HFFc6 (cell line): ENCODE results near the gene LST1. TPM values are rescaled to one million over a fixed set of nuclear protein-coding genes. Genes with fewer than 3 reads are reported as not detected.

Source experiments
- DNase-seq: peaks from one replicate; pipeline ENCODE4 v3.0.0-alpha.2; 2018
- H3K27ac Mint-ChIP-seq: 2 replicates; pipeline ENCODE4 v1.8.0; 2020; ENCODE audit warnings: mild to moderate bottlenecking, mixed read lengths
- H3K27me3 Mint-ChIP-seq: 2 replicates; pipeline ENCODE4 v1.8.0; 2021; ENCODE audit warnings: mild to moderate bottlenecking, moderate library complexity, mixed read lengths; ENCODE audit not compliant: insufficient read depth
- H3K36me3 Mint-ChIP-seq: 2 replicates; pipeline ENCODE4 v1.8.0; 2021; ENCODE audit warnings: low read depth, mixed read lengths
- H3K4me1 Mint-ChIP-seq: 2 replicates; pipeline ENCODE4 v1.8.0; 2020; ENCODE audit warnings: low read depth, mixed read lengths
- H3K4me3 Mint-ChIP-seq: 2 replicates; pipeline ENCODE4 v1.8.0; 2020; ENCODE audit warnings: mild to moderate bottlenecking, moderate library complexity, mixed read lengths
- H3K9me3 Mint-ChIP-seq: 2 replicates; pipeline ENCODE4 v1.8.0; 2020; ENCODE audit warnings: mild to moderate bottlenecking, mixed read lengths
- CTCF ChIP-seq: fragments of 200-600 bp; sonication (generic); IDR thresholded peaks from 2 replicates; pipeline ENCODE4 v1.5.0; 2021; ENCODE audit warnings: antibody characterized with exemption, mild to moderate bottlenecking
- microRNA-seq: library from miRNA; unstranded; fragments of <30 nt; microRNA quantifications from one replicate; pipeline ENCODE4, GENCODE V29; 2019
- total RNA-seq, 6 experiments: library from RNA; stranded (reverse); fragmentation: NEBNext Ultra II Directional; extraction: Animal tissue kit (Norgen Biotek cat#: 25700); gene quantifications; 2 replicates in 1 of 6; 3 replicates in 5 of 6; pipeline ENCODE4 v1.2.3, GENCODE V29; 2021

Gene LST1
- total RNA-seq, 6 experiments from 2014 or later, result not detected

- Mint-ChIP-seq H3K36me3 (peaks cover 57% of the 10 kb centered on the region), H3K4me3 (peak overlapping the region; percentile 13; the same call in 1 of the 2 replicates), H3K4me1 (peaks cover 46% of the 10 kb centered on the region), H3K27ac (peak overlapping the region; percentile 90), H3K9me3 (no peaks in the 10 kb centered on the region), H3K27me3 (peaks cover 5% of the 10 kb centered on the region)
- no peak for DNase-seq
- no peak for TF ChIP-seq CTCF
Observed at GRCh38 chr6:31632279-31632946, 46.3 kb downstream of the LST1 start.

GRCh38 chr6:31633447-31633846 lies 47.4 kb downstream of the LST1 start:
- H3K9me3 Mint-ChIP-seq, result no peaks in the 10 kb centered on the region
- H3K4me1 Mint-ChIP-seq, result peaks cover 52% of the 10 kb centered on the region
- DNase-seq, result no peak
- H3K4me3 Mint-ChIP-seq, result no peak overlapping the region
- H3K36me3 Mint-ChIP-seq, result peaks cover 54% of the 10 kb centered on the region
- TF ChIP-seq CTCF, result no peak
- H3K27me3 Mint-ChIP-seq, result peaks cover 1% of the 10 kb centered on the region
- peak overlapping the region; percentile 90 for H3K27ac Mint-ChIP-seq

GRCh38 chr6:31634131-31634530 lies 48.1 kb downstream of the LST1 start:
- Mint-ChIP-seq H3K4me3 (peak overlapping the region; percentile 38), H3K36me3 (peaks cover 53% of the 10 kb centered on the region), H3K4me1 (peaks cover 58% of the 10 kb centered on the region), H3K27ac (peak overlapping the region; percentile 90), H3K27me3 (peaks cover 5% of the 10 kb centered on the region), H3K9me3 (no peaks in the 10 kb centered on the region)
- no peak for TF ChIP-seq CTCF
- DNase-seq, result peak; percentile 45

GRCh38 chr6:31634969-31635575 lies 49.0 kb downstream of the LST1 start:
- TF ChIP-seq CTCF, result no peak
- H3K27me3 Mint-ChIP-seq, result peaks cover 7% of the 10 kb centered on the region
- peak overlapping the region; percentile 90 for H3K27ac Mint-ChIP-seq
- H3K4me1 Mint-ChIP-seq, result peaks cover 67% of the 10 kb centered on the region
- DNase-seq, result no peak
- H3K36me3 Mint-ChIP-seq, result peaks cover 54% of the 10 kb centered on the region
- H3K9me3 Mint-ChIP-seq, result no peaks in the 10 kb centered on the region
- no peak overlapping the region for H3K4me3 Mint-ChIP-seq

GRCh38 chr6:31636698-31637596 lies 50.9 kb downstream of the LST1 start:
- Mint-ChIP-seq H3K4me3 (no peak overlapping the region), H3K27me3 (peaks cover 7% of the 10 kb centered on the region), H3K9me3 (no peaks in the 10 kb centered on the region), H3K27ac (peak overlapping the region; percentile 76), H3K4me1 (peaks cover 72% of the 10 kb centered on the region), H3K36me3 (peaks cover 54% of the 10 kb centered on the region)
- no peak for TF ChIP-seq CTCF
- DNase-seq, result no peak

Small RNA genes lying within 50 kb of the gene (microRNA-seq; reads per million reads assigned to microRNA genes)
- not detected for gene MIR6832

Other genes starting within 250 kb of the LST1 start
- 100 to 1,000 TPM in 4 of 6 experiments, 10 to 100 TPM in 2; 74.1 to 178 (median 162) TPM for gene HLA-B, start 229.1 kb upstream of the LST1 start, total RNA-seq
- 10 to 100 TPM; 14.7 to 24.0 (median 17.7) TPM for gene MICA, start 182.7 kb upstream of the LST1 start, total RNA-seq
- 10 to 100 TPM; 16.0 to 26.0 (median 22.6) TPM for gene MICB, start 88.1 kb upstream of the LST1 start, total RNA-seq
- not detected for gene MCCD1, start 57.3 kb upstream of the LST1 start, total RNA-seq
- gene DDX39B, start 44.3 kb upstream of the LST1 start, total RNA-seq, result 100 to 1,000 TPM; 312 to 380 (median 358) TPM
- gene ATP6V1G2, start 39.7 kb upstream of the LST1 start, total RNA-seq, result 1 to 10 TPM; 2.9 to 4.1 (median 3.2) TPM
- 10 to 100 TPM; 11.8 to 15.9 (median 13.6) TPM for gene NFKBIL1, start 38.7 kb upstream of the LST1 start, total RNA-seq
- gene LTA, start 14.0 kb upstream of the LST1 start, total RNA-seq, result not detected
- under 1 TPM; 0.12 to 0.41 (median 0.23) TPM for gene TNF, start 10.7 kb upstream of the LST1 start, total RNA-seq
- gene LTB, start 3.9 kb upstream of the LST1 start, total RNA-seq, result under 1 TPM in 1 of 6 experiments, not detected in 5; 0.38 TPM
- gene NCR3, start 6.7 kb downstream of the LST1 start, total RNA-seq, result not detected
- gene AIF1, start 29.0 kb downstream of the LST1 start, total RNA-seq, result not detected
- gene PRRC2A, start 34.4 kb downstream of the LST1 start, total RNA-seq, result 100 to 1,000 TPM; 216 to 259 (median 231) TPM
- gene BAG6, start 66.4 kb downstream of the LST1 start, total RNA-seq, result 100 to 1,000 TPM; 247 to 273 (median 262) TPM
- gene APOM, start 69.6 kb downstream of the LST1 start, total RNA-seq, result 1 to 10 TPM; 2.4 to 4.3 (median 2.8) TPM
- gene C6orf47, start 74.5 kb downstream of the LST1 start, total RNA-seq, result 10 to 100 TPM; 13.4 to 16.2 (median 14.9) TPM
- 10 to 100 TPM; 11.6 to 14.9 (median 13.0) TPM for gene GPANK1, start 78.7 kb downstream of the LST1 start, total RNA-seq
- 100 to 1,000 TPM; 200 to 255 (median 225) TPM for gene CSNK2B, start 79.8 kb downstream of the LST1 start, total RNA-seq
- 1 to 10 TPM; 4.6 to 6.0 (median 5.3) TPM for gene LY6G5B, start 83.7 kb downstream of the LST1 start, total RNA-seq
- gene LY6G5C, start 94.8 kb downstream of the LST1 start, total RNA-seq, result 1 to 10 TPM; 2.2 to 2.9 (median 2.8) TPM
- 10 to 100 TPM; 27.4 to 39.6 (median 32.0) TPM for gene ABHD16A, start 117.0 kb downstream of the LST1 start, total RNA-seq
- gene LY6G6F, start 120.6 kb downstream of the LST1 start, total RNA-seq, result not detected
- not detected for gene LY6G6D, start 129.1 kb downstream of the LST1 start, total RNA-seq
- not detected for gene LY6G6C, start 135.5 kb downstream of the LST1 start, total RNA-seq
- not detected for gene MPIG6B, start 137.1 kb downstream of the LST1 start, total RNA-seq
- 10 to 100 TPM; 44.0 to 47.8 (median 46.0) TPM for gene DDAH2, start 143.0 kb downstream of the LST1 start, total RNA-seq
- gene CLIC1, start 150.3 kb downstream of the LST1 start, total RNA-seq, result 100 to 1,000 TPM; 638 to 833 (median 745) TPM
- gene MSH5, start 153.7 kb downstream of the LST1 start, total RNA-seq, result 10 to 100 TPM in 4 of 6 experiments, 1 to 10 TPM in 2; 7.4 to 14.8 (median 12.6) TPM
- gene SAPCD1, start 176.4 kb downstream of the LST1 start, total RNA-seq, result 1 to 10 TPM in 5 of 6 experiments, under 1 TPM in 1; 0.91 to 2.4 (median 1.3) TPM
- under 1 TPM; 0.24 to 0.83 (median 0.64) TPM for gene VWA7, start 191.1 kb downstream of the LST1 start, total RNA-seq
- gene VARS1, start 209.5 kb downstream of the LST1 start, total RNA-seq, result 100 to 1,000 TPM; 117 to 144 (median 127) TPM
- gene LSM2, start 220.7 kb downstream of the LST1 start, total RNA-seq, result 10 to 100 TPM; 31.8 to 48.5 (median 43.4) TPM
- 1 to 10 TPM; 1.2 to 1.9 (median 1.6) TPM for gene HSPA1L, start 229.0 kb downstream of the LST1 start, total RNA-seq
- gene HSPA1A, start 229.3 kb downstream of the LST1 start, total RNA-seq, result 100 to 1,000 TPM in 1 of 6 experiments, 10 to 100 TPM in 5; 78.5 to 102 (median 84.7) TPM
- 100 to 1,000 TPM in 2 of 6 experiments, 10 to 100 TPM in 4; 95.5 to 116 (median 98.9) TPM for gene HSPA1B, start 241.5 kb downstream of the LST1 start, total RNA-seq